Sigmoid colon (tissue), 7 donors: ENCODE data around the gene AGPAT1. TPM values are rescaled to one million over a fixed set of nuclear protein-coding genes. Genes with fewer than 3 reads are reported as not detected.
A peak's percentile ranks its signal among the peaks of the same experiment; 100 is the strongest.

Experiments used
- DNase-seq: peaks from one replicate; pipeline ENCODE4 v3.0.0-alpha.2; 2019
- H3K27ac ChIP-seq, 4 donors: fragments of 200-600 bp; sonication (generic); one replicate each; pipeline ENCODE4 v1.5.1; 2016 to 2019; ENCODE audit warnings: mild to moderate bottlenecking in 1 of 4
- H3K27me3 ChIP-seq, 3 donors: fragments of 200-600 bp; sonication (generic); one replicate each; pipeline ENCODE4 v1.5.1; 2019; ENCODE audit warnings: mild to moderate bottlenecking in 1 of 3
- H3K36me3 ChIP-seq, 4 donors: fragments of 200-600 bp; sonication (generic); one replicate each; pipeline ENCODE4 v1.5.1; 2016 to 2019
- H3K4me1 ChIP-seq, 4 donors: fragments of 200-600 bp; sonication (generic); one replicate each; pipeline ENCODE4 v1.5.1; 2017 to 2019
- H3K4me3 ChIP-seq, 4 donors: fragments of 200-600 bp; sonication (generic); one replicate each; pipeline ENCODE4 v1.5.1; 2017 to 2019; ENCODE audit warnings: mild to moderate bottlenecking in 2 of 4, moderate library complexity in 1 of 4
- H3K9me3 ChIP-seq, 4 donors: fragments of 200-600 bp in 3 of 4; sonication (generic) in 3 of 4; one replicate each; pipeline versions ENCODE4 v1.5.1 to v1.6.1; 2013 to 2019
- EP300 ChIP-seq, 4 donors: sonication (generic); formaldehyde crosslinking; IDR thresholded peaks; one replicate each; pipeline ENCODE4 v1.6.1; 2017; ENCODE audit warnings: antibody characterized with exemption in 4 of 4
- POLR2A ChIP-seq, 2 donors: fragments of 450-650 bp; IDR thresholded peaks; one replicate each; pipeline ENCODE4 v1.6.1; 2016; ENCODE audit warnings: antibody characterized with exemption in 2 of 2, mild to moderate bottlenecking in 2 of 2, moderate library complexity in 2 of 2
- POLR2AphosphoS5 ChIP-seq, 4 donors: sonication (generic); formaldehyde crosslinking; IDR thresholded peaks; one replicate each; pipeline ENCODE4 v1.6.1; 2017; ENCODE audit warnings: antibody characterized with exemption in 4 of 4
- WGBS, 2 donors: extraction: QIAGEN DNeasy Blood & Tissue Kit; methylation state at CpG; one replicate each; pipeline ENCODE4 v1.1.7; 2013; 5-methylcytosine and 5-hydroxymethylcytosine counted together
- intact Hi-C: fragments of 100-400 bp; cut with DNase I; formaldehyde crosslinking; loops from one replicate; pipeline ENCODE4 v1.15.1; 2023
- polyA plus RNA-seq, 3 donors: library from polyadenylated mRNA; stranded (reverse); fragments of 200-250 nt; gene quantifications; one replicate each; pipeline ENCODE4 v1.2.3, GENCODE V29; 2013
- total RNA-seq, 4 donors: library from RNA; depleted of rRNA; stranded (reverse); fragments of >200 nt; gene quantifications; one replicate each; pipeline ENCODE4 v1.1.0, GENCODE V29; 2016
- TF ChIP-seq, protein P1 (sequence below), 4 experiments: fragments of 450-650 bp in 3 of 4; fragments of 200-600 bp in 1 of 4; IDR thresholded peaks; one replicate each; pipeline ENCODE4 v1.5.1; 2016 to 2019; ENCODE audit warnings: antibody characterized with exemption in 4 of 4, mild to moderate bottlenecking in 3 of 4, moderate library complexity in 2 of 4
- donor health status: healthy with polysubstance abuse.
- donor health status: Bipolar disorder and iron deficiency.
- donor health status: healthy.

The AGPAT1 gene, protein sequence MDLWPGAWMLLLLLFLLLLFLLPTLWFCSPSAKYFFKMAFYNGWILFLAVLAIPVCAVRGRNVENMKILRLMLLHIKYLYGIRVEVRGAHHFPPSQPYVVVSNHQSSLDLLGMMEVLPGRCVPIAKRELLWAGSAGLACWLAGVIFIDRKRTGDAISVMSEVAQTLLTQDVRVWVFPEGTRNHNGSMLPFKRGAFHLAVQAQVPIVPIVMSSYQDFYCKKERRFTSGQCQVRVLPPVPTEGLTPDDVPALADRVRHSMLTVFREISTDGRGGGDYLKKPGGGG
- 10 to 100 TPM; 32.4 to 45.7 (median 36.5) TPM for total RNA-seq
- 10 to 100 TPM; 36.6 to 54.2 (median 37.9) TPM for polyA plus RNA-seq

DNA sequence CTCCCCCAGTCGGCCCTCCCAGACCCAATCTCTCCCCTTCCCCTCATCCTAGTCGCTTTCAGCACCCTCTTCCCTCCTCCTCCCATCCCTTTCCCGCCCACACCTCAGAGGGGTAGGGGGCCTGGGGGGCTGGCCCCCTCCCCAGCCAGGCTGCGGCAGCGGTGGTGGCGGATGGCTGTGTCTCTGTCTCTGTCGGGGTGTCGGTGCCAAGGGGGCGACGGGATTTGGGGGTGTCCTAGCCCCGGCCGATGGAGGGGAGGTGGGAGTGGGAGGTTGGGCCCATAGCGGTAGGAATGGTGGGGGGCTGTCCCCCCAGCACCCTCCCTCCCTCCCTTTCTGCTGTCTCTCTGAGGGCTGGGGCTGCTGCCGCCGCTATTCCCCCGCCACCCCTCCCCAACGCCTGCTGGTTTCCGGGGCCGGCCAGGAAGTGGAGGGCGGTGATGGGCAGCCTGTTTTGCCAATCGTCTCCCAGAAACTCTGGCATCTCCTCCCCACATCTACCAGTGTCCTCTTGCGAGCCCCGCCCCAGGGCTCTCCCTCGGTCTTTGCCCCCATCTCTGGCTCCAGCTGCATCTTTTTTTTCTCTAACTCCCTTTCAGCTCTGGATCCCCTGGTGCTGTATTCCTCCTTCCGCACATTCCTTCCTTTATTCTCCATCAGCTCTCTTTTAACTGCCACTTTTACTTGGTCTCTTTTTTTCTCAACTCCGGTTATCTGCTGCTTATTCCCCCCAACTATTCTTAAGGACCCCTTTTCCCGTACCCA is at the start of gene AGPAT1:
AGPAT1 (minus strand) TSS at position 374 of the 765 bp plus-strand sequence. CDS start 4,588 bp downstream, outside the sequence.
- Histone ChIP-seq H3K4me1 (peaks cover 0 to 61% (median 44%) of the 10 kb centered on the region in 4 donors), H3K27ac (peak within 1 kb of the TSS; percentile 88 to 96 (median 94)), H3K9me3 (no peaks in the 10 kb centered on the region), H3K27me3 (no peaks in the 10 kb centered on the region), H3K4me3 (peak within 1 kb of the TSS; percentile 85 to 97 (median 92)), H3K36me3 (peaks cover 3 to 20% (median 11%) of the 10 kb centered on the region in 4 donors)
- intact Hi-C loops: loop anchor here (1.0 to 10.0 kb wide), 3 partner anchors 22 to 509 kb away; partner anchors contain the start of genes CSNK2B, HSPA1B, LY6G5B and PPT2
- TF ChIP-seq, protein P1, sequence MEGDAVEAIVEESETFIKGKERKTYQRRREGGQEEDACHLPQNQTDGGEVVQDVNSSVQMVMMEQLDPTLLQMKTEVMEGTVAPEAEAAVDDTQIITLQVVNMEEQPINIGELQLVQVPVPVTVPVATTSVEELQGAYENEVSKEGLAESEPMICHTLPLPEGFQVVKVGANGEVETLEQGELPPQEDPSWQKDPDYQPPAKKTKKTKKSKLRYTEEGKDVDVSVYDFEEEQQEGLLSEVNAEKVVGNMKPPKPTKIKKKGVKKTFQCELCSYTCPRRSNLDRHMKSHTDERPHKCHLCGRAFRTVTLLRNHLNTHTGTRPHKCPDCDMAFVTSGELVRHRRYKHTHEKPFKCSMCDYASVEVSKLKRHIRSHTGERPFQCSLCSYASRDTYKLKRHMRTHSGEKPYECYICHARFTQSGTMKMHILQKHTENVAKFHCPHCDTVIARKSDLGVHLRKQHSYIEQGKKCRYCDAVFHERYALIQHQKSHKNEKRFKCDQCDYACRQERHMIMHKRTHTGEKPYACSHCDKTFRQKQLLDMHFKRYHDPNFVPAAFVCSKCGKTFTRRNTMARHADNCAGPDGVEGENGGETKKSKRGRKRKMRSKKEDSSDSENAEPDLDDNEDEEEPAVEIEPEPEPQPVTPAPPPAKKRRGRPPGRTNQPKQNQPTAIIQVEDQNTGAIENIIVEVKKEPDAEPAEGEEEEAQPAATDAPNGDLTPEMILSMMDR (IDR thresholded peaks at IDR 0.05): no peak
- TF ChIP-seq POLR2AphosphoS5 (IDR thresholded peaks at IDR 0.05) (peak; percentile 89 to 93 (median 91)), EP300 (IDR thresholded peaks at IDR 0.05) (no peak), POLR2A (IDR thresholded peaks at IDR 0.05) (peak; percentile 78)
- peak; percentile 99 for DNase-seq
- WGBS, 2 donors: 1% methylated on average over 27 of the region's 27 CpGs

DNA sequence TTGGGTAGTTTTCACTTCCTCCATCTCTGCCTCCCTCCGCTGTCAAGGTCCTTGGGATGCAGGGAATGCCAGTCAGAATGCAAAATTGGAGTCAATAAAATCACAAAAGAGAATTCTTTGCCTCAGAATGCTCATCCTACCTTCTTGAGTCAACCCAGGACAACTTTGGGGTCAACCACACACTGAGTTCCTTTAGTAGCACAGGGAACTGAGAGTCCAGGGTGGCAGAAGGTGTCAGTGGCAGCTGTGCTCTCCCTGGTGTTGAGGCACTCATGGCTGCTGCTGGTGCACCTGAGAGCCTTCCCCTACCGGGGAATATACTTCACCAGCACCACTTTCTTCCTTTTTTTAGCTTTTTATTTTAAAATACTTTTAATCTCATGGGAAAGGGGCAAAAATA is 48.8 kb upstream of the AGPAT1 start:
- Histone ChIP-seq H3K27me3 (peaks cover 0 to 5% (median 0%) of the 10 kb centered on the region in 3 donors), H3K9me3 (no peaks in the 10 kb centered on the region), H3K27ac (no peak overlapping the region), H3K4me3 (no peak overlapping the region), H3K4me1 (no peaks in the 10 kb centered on the region), H3K36me3 (no peaks in the 10 kb centered on the region)
- TF ChIP-seq POLR2A (IDR thresholded peaks at IDR 0.05) (no peak), EP300 (IDR thresholded peaks at IDR 0.05) (no peak), POLR2AphosphoS5 (IDR thresholded peaks at IDR 0.05) (no peak)
- TF ChIP-seq, protein P1 (IDR thresholded peaks at IDR 0.05): no peak
- DNase-seq: no peak
- 66 to 73% methylated on average over 2 of the region's 2 CpGs for WGBS, 2 donors
- intact Hi-C loops: no loop called here

DNA sequence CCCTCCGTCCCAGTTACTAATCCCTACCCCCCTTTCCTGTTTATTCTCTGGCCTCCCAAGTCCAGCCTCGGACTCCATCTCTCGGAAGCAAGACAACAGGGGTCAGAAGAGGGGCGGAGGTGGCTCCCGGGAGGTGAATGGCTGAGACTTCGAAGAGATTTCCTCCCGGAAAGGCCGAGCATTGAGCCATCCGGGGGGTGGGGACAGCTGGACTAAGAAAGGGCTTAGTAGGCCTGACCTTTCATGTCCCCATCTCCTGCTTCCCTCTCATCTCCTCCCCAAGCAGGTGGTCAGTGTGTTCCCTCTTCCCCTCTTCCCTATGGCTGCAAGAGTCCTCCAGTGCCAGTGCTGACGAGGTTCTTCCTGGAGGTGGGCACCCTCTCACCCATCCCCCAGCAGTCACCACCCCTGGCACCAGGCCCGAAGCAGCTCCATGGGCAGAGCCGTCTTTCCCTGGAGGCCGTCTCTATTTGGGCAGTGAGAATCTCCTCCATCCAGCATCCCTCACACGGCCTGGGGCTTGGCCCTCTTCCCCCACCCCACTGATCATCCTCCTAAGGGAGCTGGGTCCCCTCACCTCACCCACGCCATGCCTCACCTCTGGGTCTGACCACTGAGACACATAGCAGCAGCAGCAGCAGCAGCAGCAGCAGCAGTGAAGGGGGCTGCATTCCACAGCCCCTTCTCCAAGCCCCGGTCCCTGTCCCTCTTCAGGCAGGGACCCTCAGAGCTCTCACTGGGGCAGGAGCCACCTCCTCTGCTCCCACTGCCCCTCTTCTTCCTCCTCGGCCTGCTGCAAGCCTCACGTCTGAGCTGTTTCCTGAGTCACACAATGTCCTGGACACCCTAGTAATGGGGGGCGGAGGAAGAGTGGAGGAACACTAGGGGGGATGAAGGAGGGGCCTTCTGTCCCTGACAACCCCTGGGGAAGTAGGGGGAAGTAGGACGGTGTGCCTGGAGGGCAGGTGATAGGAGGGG is 47.7 kb upstream of the AGPAT1 start, which contains the start of gene NOTCH4:
NOTCH4 (minus strand) TSS at position 810 of the 978 bp plus-strand sequence; CDS start at position 671, 139 bp downstream.
- H3K4me1 ChIP-seq: no peaks in the 10 kb centered on the region
- DNase-seq: no peak

More for the DNA sequence above, 47.7 kb upstream of the AGPAT1 start, which contains the start of gene NOTCH4:
- Histone ChIP-seq H3K27ac (peak within 1 kb of the TSS in 2 of 4 donors; percentile 21 to 38), H3K36me3 (no peaks in the 10 kb centered on the region), H3K9me3 (no peaks in the 10 kb centered on the region), H3K27me3 (peaks cover 0 to 5% (median 0%) of the 10 kb centered on the region in 3 donors), H3K4me3 (peak within 1 kb of the TSS in 1 of 4 donors; percentile 9)
- intact Hi-C loops: no loop called here
- TF ChIP-seq POLR2AphosphoS5 (IDR thresholded peaks at IDR 0.05): peak in 1 of 4 donors; percentile 13
- TF ChIP-seq, protein P1 (IDR thresholded peaks at IDR 0.05): no peak
- TF ChIP-seq POLR2A (IDR thresholded peaks at IDR 0.05): no peak
- TF ChIP-seq EP300 (IDR thresholded peaks at IDR 0.05): no peak
- 60 to 62% methylated on average over 20 of the region's 20 CpGs for WGBS, 2 donors
